ENCODE measurements around the gene EEIG2. TPM values are rescaled to one million over a fixed set of nuclear protein-coding genes. Genes with fewer than 3 reads are reported as not detected.
A peak's percentile ranks its signal among the peaks of the same experiment; 100 is the strongest.

EEIG2 gene
- total and polyA plus RNA-seq, 9 of the 15 experiments (the other 6 are each of a cell fraction or from before 2014, with no cell fraction given), result 6.1 to 26.9 (median 15.2) TPM

GRCh38 chr1:108521990-108522393 is 37.9 kb upstream of the EEIG2 start (continued):
- TF ChIP-seq CUX1 (CRISPR knock-in tag; IDR thresholded peaks at IDR 0.05) (no peak), SMARCE1 (IDR thresholded peaks at IDR 0.05) (peak; percentile 83), CXXC5 (CRISPR knock-in tag; IDR thresholded peaks at IDR 0.05) (0 out of 2 replicates have a peak, but pooled peaks have one; percentile 13), POLR3G (IDR thresholded peaks at IDR 0.05; ENCODE audit: extremely low read depth, insufficient read length, insufficient replicate concordance) (no peak), GATAD2B (IDR thresholded peaks at IDR 0.05; ENCODE audit: borderline replicate concordance) (peak; percentile 60), MYNN (IDR thresholded peaks at IDR 0.05) (no peak), MYNN (CRISPR knock-in tag; IDR thresholded peaks at IDR 0.05) (no peak), PML (IDR thresholded peaks at IDR 0.05; ENCODE audit: low read length) (peak; percentile 12; the same call in 1 of the 2 replicates), PHB2 (IDR thresholded peaks at IDR 0.05; ENCODE audit: low read depth) (no peak), HOMEZ (CRISPR knock-in tag; IDR thresholded peaks at IDR 0.05) (no peak), HDGF (IDR thresholded peaks at IDR 0.05) (no peak), MNT (conservative IDR thresholded peaks at IDR 0.05) (no peak), ETS2 (tag; IDR thresholded peaks at IDR 0.05; ENCODE audit: borderline replicate concordance, poor library complexity, severe bottlenecking) (no peak), ZNF124 (CRISPR knock-in tag; IDR thresholded peaks at IDR 0.05) (no peak), ZNF444 (CRISPR knock-in tag; IDR thresholded peaks at IDR 0.05) (no peak), ZNF830 (CRISPR knock-in tag; IDR thresholded peaks at IDR 0.05) (no peak), MYC (IDR thresholded peaks at IDR 0.05; ENCODE audit: low read depth, low read length) (peak; percentile 25; the same call in 1 of the 2 replicates), MYC (CRISPR knock-in tag; IDR thresholded peaks at IDR 0.05; ENCODE audit: borderline replicate concordance, low read depth) (no peak), ZNF512 (tag; IDR thresholded peaks at IDR 0.05) (no peak)

All from K562 (cell line).